ENCODE measurements around the gene C9orf43.
"Not testable (repeated sequence)": the region's sequence is repeated elsewhere in the genome, so short reads cannot be mapped to it uniquely, and the experiment has no call there.

C9orf43 gene, protein sequence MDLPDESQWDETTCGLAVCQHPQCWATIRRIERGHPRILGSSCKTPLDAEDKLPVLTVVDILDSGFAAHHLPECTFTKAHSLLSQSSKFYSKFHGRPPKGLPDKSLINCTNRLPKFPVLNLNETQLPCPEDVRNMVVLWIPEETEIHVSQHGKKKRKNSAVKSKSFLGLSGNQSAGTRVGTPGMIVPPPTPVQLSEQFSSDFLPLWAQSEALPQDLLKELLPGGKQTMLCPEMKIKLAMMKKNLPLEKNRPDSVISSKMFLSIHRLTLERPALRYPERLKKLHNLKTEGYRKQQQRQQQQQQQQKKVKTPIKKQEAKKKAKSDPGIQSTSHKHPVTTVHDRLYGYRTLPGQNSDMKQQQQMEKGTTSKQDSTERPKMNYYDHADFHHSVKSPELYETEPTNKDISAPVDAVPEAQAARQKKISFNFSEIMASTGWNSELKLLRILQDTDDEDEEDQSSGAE

DNA sequence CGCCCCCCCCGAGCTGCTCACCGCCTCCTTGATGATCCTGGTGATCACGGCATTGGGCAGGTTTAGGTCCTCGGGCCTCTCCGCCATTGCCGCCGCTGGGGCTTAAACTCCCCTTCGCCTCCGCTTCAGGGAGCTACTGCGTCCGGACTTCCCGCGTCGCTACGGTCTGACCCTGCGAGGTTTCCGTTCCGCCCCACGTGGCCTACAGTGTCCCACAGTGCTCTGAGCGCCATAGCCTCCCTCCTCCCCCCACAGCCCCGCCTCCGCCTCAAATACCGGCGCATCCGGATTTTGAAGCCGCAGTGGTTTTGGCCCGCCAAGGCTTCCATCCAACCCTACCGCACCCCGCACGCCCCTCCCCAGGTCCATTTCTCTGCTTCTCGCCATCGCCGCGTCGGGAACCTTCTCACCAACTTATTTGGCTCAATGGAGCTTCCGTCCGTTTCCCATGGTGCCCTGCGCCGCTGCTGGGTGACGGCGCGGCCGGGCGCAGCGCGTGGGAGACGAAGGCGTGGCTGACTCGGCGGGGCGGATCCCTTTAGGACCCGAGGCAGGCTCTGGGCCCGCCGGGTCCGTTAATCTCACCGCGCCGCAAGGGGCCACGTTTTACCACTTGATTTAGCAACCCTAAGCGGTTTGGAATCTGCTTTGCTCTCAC is at the start of gene C9orf43, which contains the start of gene POLE3:
Gene C9orf43 (plus strand): TSS at position 541 of the 658 bp plus-strand sequence. CDS start 2,747 bp downstream, outside the sequence.
Gene POLE3 (minus strand): TSS at position 469 of the 658 bp plus-strand sequence. CDS start 382 bp downstream, at position 87.
- FAIRE-seq = peak; percentile 91

DNA sequence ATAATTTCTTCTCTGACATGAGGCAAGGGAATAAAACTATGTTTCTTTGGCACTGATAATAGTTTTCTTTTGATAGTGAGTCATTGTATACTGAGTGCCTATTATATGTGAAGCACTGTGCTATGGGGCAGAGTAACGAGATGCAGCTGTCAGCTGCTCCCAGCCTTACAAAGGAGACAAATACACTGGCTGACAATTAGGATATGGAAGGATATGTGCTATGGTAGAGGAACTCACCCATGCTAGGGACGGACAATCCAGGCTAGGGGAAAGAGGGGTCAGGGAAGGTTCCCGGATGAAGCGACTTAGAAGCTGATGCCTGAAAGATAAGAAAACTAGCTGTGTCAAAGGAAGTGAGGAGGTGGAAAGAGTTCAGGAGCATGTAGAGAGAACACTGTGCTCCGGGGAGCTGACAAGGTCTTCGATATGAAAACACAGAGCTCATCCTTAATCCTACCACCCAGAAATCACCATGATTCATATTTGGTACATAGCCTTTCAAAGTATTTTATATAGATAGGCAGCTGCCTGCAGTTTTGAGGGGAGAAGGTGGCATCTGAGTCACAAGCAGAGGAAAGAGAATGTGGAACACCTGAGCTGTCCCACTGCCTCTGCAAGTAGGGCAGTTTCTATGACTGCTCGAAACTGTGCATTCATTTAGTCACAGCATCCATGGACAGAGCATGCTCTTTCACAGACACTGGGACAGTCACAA is 49.1 kb upstream of the C9orf43 start:
- FAIRE-seq = no peak

DNA sequence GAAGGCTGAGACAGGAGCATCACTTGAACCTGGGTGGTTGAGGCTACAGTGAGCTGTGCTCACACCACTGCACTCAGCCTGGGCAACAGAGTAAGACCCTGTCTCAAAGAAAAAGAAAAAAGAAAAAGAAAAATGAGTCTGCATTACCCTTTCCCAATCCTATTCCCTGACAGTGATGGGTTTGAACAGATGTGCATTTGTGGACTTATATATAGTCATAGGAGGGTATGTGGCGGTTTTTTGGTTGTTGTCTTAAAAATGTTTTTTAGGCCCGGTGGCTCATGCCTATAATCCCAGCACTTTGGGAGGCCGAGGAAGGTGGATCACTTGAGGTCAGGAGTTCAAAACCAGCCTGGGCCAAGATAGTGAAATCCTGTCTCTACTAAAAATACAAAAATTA is 47.2 kb upstream of the C9orf43 start:
- FAIRE-seq = no peak

DNA sequence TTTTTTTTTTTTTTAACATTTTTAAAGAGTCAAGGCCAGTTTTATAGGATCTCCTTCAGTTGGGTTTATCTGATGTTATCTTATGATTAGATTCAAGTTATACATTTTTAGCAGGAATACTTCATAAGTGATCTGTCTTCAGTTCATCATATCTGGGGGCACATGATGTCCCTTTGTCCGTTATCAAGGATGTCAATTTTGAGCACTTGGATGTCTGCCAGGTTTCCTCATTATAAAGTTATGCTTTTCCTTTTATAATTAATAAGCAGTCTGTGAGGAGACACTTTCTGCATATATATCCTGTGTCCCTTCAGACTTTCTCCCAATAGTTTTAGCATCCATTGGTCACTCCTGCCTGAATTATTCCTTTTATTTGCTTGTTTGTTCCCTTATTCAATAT is 45.6 kb upstream of the C9orf43 start:
- no peak for FAIRE-seq

DNA sequence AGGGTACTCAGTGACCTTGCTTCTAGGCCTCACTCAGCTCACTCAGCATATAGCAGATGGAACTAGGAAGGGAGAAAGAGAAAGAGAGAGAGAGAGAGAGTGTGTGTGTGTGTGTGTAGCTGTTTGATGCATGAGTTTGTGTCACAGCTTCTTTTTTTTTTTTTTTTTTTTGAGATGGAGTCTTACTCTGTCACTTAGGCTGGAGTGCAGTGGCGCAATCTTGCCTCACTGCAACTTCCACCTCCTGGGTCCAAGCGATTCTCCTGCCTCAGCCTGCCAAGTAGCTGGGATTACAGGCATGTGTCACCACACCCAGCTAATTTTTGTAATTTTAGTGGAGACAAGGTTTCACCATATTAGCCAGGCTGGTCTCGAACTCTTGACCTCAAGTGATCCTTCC is 44.9 kb upstream of the C9orf43 start:
- FAIRE-seq = not testable (repeated sequence)

DNA sequence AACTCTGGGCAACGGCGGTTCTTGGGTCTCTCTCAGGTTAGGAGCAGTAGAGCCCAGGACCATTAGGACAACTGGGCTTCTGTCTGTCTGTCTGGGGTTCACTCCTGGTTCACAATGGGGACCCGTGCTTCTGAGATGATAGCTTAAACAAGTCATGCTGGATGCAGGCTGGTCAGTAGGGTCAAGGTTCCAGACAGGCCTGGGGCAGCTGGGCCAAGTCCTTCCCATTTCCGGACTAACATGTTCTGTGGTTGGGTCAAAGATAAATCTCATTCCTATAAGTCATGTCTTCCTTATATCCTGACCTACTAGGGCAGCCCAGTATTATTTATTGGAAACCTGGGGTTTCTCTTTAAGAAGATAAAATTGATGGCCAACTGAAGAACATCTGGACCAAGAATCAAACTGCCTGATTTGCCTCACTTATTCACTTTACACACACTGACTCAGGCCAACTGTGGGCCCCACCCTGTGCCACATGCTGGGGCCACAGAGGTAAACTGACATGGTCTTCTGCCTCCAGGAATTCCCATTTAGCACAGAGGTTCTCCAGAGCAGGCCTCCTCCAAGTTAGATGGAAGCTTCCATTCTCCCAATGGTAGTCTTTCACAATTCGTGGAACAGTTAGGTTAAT is 42.1 kb upstream of the C9orf43 start:
- FAIRE-seq = no peak

DNA sequence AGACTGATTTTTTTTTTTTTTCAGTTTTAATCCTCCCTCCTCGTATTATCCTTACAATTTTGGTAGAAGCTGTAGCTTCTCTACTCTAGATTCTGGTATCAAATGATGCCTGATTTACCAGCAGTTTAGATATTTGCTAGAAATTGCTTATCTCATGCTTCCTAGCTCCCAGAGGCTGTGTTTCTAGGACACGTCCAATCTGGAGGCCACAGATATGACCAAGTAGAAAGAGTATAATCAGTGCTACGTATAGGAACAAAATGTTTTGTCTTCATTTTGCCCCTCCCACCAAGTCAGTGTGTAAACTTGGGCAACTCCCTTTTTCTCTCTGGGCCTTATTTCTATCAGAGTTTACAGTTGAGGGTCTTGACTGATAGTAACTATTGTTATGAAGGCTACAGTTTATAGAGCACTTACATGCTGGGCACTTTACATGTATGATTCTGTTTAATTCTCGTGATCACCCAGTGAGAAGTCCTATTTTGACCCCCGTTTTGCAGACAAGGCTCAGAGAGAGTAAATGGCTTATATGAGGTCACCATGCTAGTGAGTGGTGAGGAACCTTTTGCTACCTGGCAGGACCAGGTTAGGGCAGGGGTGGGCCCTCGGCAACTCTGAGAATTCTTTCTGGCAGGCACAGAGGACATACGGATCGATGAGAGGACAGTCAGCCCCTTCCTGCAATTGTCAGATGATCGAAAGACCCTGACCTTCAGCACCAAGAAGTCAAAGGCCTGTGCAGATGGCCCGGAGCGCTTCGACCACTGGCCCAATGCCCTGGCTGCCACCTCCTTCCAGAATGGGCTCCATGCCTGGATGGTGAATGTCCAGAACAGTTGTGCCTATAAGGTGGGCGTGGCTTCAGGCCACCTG is 41.3 kb upstream of the C9orf43 start:
- FAIRE-seq = no peak

DNA sequence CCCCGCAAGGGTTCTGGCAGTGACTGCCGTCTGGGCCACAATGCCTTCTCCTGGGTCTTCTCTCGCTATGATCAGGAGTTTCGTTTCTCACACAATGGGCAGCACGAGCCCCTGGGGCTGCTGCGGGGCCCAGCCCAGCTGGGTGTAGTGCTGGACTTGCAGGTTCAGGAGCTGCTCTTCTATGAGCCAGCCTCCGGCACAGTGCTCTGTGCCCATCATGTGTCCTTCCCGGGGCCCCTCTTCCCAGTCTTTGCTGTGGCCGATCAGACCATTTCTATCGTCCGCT is 40.7 kb upstream of the C9orf43 start:
- FAIRE-seq = no peak

DNA sequence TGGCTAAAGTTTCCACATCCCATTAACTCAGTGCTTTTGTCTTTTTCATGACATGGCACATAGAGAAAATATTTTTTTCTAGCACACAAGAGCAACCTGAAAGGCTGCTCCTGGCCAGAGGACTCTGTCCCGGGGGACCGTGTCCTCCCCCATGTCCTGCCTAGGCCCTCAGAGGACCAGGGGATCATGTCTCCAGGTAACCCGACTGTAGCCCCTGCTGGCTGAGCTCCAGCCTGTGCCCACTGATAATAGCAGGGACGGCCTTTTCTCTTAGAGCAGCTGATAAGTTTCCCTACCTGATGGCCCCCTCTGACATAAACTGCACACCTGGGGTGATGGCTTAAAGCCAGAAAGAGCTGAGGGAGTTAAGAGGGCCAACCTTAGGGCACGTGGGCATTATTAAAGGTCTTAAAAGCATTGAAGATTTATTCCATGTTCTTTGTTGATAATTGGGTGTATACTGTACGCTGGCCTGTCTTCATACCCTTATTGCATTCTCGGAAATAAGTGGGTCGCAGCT is 39.7 kb upstream of the C9orf43 start:
- FAIRE-seq = no peak

DNA sequence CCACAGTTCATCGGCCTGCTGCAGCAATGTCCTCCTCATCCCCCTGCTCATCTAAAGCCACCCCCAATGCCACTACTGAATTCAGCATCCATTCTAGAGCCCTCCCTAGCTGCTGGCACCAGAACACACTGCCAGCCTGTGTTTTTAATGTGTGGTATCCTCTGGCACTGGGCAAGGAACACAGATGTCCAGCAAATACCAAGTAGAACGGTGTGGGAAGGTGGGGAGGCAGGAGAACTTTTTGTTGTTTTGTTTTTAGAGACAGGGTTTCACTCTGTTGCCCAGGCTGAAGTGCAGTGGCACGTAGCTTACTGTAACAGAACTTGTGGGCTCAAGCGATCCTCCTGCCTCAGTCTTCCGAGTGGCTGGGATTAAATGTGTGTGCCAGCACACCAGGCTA is 38.5 kb upstream of the C9orf43 start:
- no peak for FAIRE-seq

DNA sequence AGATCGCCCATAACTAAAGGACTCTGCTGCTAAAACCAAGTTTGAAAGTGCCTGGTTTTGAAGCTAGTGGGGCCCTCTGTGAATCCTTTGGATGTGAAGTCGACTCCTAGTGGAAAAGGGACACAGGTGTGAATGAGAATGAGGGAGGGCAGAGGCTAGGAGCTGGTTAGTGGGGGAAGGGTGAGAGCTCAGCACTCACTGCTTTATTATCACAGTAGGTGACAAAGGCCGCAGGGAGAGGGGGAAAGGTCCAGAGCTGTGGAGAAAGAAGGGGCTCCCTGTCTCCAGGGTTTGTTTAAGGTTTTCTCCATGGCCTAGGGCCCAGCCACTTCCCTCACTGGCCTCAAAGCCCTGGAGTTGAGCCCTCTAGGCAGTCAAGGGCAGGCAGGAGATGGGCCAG is 37.3 kb upstream of the C9orf43 start:
- no peak for FAIRE-seq

DNA sequence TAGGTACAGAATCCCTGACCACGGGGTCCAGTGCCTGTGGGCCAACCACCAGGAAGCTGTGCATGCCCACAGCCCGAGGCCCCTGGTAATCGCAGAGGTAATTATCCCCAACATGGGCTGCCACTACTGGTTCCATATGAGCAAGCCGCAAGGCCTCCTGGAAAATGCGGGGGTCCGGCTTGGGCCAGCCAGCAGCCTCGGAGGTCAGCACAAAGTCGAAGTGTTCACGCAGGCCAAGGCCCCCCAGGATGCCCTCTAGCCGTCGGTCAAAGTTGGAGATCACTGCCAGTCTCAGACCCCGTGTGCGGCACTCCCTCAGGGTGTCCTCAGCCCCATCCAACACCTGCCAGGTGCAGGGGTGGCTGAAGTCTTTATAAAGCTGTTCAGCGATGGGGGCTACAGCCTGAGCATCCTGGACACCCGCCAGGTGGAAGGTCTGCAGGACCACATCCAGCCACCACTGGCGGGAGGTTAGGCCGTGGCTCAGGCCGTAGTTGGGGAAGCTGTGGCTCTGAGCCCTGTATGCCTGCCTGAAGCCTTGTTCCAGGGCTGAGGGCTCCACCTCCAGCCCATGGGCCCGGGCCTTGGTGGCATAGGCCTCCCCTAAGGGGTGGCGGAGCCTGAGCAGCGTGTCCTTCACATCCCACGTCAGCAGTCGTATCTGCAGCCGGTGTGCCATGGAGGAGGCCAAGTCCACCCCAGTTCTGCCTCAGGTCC is 36.7 kb upstream of the C9orf43 start:
- FAIRE-seq = no peak

DNA sequence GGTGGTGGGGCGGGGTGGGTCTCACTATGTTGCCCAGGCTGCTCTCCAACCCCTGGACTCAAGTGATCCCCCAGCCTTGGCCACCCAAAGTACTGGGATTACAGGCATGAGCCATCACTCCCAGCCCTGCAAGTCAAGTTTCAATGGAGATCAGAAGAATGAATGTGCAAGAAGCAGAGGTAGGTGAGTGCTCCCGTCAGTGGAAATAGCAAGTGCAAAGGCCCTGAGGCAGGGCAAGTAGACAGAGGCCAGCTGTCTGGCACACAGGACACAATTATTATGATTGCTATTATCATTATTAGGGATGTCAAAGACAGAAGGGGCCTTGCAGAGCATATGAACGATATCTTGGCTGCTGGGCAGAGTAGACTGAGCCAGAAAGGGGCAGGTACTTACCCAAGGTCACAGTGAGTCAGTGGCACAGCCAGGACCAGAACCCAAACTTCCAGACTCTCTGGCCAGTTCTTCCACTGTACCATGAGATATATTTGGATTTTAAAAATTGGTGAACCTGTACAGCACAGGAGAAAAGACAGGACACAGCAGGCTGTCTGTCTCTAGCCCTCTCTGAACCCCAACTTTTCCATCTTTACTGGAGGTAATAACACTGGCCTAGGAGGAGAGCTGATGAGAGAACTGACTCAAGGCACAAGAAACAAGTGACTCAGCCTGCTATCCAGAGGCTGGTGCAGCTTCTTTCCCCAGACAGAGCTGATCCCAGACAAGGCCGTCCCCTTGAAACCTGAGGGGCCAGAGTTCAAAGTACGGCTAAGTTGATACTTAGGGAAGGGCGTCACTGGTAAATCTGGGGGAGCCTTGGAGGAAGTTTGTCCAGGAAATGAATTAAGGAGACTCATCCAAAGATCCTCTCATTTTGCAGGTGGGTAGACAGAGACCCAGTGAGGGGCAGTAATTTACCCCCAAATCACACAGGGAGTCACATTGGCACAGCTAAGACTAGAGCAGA is 35.2 kb upstream of the C9orf43 start:
- FAIRE-seq = no peak

DNA sequence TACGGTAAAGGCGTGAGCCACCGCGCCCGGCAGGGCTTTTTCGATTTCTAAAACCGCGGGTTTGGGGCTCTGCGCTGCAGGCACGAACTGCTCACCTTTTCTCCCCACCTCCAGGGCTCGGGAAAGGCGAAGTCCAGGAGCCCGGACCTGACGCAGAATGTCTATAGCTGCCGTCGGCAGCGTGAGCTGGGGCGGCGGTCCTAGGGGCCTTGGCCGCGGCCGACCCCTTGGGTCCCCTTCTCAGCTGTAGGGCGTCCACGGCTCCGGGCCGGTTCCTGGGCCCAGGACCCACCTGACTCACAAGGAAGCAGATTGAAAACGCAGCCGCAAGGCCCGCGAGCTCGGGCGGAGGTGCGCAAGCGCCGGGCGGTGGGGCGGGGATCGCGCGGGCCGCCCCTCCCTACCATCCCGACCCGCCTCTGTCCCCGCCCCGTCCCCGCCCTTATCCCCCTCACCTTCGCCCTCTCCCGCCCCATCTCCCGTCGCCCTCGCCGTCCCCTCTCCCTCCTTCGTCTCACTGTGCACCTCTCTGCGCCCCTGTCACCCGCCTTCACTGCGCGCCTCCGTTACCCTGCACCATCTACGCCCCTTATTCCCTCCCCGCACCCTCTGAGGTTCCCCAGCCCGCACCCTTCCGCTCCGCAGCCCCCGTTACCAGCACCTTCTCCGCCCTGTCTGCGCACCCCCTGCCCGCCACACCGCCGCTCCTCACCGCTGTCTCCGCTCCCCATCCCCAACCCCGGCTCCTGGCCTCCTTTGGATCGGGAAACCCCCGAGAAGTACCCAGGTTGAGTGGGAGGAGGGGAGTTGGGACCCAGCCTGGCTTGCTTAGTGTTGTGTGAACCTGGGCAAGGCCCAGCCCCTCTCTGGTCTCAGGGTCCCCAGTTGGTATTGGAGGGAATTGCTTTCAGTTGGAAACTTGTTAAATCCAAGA is 33.6 kb upstream of the C9orf43 start, which contains the start of gene HDHD3:
Gene HDHD3 (minus strand): TSS at position 353 of the 934 bp plus-strand sequence. CDS start 2,632 bp downstream, outside the sequence.
- FAIRE-seq = no peak

DNA sequence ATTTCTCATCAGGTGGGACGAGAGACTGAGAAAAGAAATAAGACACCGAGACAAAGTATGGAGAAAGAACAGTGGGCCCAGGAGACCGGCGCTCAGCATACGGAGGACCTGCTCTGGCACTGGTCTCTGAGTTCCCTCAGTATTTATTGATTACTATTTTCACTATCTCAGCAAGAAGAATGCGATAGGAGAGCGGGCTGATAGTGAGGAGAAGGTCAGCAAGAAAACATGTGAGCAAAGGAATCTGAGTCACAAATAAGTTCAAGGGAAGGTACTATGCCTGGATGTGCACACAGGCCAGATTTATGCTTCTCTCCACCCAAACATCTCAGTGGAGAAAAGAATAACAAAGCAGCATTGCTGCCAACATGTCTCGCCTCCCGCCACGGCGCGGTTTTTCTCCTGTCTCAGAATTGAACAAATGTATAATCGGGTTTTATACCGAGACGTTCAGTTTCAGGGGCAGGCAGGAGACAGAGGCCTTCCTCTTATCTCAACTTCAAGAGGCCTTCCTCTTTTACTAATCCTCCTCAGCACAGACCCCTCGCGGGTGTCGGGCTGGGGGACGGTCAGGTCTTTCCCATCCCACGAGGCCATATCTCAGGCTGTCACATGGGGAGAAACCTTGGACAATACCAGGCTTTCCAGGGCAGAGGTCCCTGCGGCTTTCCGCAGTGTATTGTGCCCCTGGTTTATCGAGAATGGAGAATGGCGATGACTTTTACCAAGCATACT is 31.3 kb upstream of the C9orf43 start:
- FAIRE-seq = not testable (repeated sequence)

DNA sequence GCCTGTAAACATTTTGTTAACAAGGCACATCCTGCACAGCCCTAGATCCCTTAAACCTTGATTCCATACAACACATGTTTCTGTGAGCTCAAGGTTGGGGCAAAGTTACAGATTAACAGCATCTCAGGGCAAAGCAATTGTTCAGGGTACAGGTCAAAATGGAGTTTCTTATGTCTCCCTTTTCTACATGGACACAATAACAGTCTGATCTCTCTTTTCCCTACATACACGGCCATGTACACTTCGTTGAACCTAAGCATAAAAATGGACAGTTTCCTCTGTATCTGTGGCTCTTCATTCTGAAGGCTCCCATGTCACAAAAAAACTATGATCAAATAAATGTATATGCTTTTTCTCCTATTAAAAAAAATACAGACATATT is 30.7 kb upstream of the C9orf43 start:
- not testable (repeated sequence) for FAIRE-seq

DNA sequence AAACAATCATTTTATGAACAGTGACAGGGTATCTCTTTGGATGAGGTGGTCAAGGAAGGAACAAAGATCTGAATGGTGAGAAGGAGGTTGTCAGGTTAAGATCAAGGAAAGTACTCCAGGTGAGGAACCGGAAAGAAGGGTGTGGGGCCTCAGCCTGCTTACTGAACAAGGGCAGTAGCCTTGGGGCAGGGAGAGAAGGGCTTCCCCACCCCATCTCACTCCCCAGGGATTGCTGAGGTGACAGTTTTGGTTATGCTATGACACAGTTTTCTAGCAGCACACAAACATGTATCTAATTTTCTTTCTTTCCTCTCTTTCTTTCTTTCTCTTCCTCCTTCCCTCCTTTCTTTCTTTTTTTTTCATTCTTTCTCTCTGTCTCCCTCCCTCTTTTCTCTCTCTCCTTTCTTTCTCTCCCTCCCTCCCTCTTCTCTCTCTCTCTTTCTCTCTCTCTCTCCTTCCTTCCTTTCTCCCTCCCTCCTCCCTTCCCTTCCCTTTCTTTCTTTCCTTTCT is 29.6 kb upstream of the C9orf43 start:
- FAIRE-seq = no peak

DNA sequence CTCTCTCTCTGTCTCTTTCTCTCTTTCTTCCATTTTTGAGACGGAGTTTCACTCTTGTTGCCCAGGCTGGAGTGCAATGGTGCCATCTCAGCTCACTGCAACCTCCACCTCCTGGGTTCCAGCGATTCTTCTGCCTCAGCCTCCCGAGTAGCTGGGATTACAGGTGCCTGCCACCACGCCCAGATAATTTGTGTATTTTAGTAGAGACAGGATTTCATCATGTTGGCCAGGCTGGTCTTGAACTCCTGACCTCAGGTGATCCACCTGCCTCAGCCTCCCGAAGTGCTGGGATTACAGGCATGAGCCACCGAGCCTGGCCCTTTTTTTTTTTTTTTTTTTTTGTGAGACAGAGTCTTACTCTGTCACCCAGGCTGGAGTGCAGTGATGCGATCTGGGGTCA is 29.1 kb upstream of the C9orf43 start:
- not testable (repeated sequence) for FAIRE-seq

All from G401.6 (cell line).